GM08714 (cell line): ENCODE data around the gene PRODH2.
"Not testable (repeated sequence)": the region's sequence is repeated elsewhere in the genome, so short reads cannot be mapped to it uniquely, and the experiment has no call there.

Source experiments
- H3K4me3 ChIP-seq: fragments of 200-500 bp; sonication (Bioruptor generic); 2 replicates; pipeline ENCODE4 v1.5.1; 2014; ENCODE audit warnings: mild to moderate bottlenecking, low read length, inconsistent platforms
- ZNF274 ChIP-seq: IDR thresholded peaks from 2 replicates; pipeline ENCODE4 v1.6.1; 2012; ENCODE audit warnings: mild to moderate bottlenecking, low read depth, low read length

The PRODH2 gene

DNA sequence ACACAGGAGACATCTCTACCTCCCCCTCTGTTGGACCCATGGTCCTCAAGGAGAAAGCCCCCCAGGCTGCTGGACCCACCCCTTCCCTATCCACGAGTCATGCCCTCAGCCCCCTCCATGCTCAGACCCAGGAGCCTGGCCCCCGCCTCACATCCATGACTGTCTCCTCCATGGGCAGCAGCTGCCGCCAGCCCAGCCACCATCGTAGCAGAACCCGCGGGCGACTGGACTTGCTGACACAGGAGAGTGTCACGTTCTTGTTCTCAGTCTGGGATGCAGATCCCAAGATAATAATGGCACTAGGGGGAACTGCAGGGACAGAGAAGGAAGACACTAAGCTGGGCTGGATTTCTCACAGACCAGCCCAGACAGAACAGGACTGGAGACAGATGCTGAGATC, 35.8 kb upstream of the PRODH2 start:
- TF ChIP-seq ZNF274: no peak
- H3K4me3 ChIP-seq: no peak overlapping the region

DNA sequence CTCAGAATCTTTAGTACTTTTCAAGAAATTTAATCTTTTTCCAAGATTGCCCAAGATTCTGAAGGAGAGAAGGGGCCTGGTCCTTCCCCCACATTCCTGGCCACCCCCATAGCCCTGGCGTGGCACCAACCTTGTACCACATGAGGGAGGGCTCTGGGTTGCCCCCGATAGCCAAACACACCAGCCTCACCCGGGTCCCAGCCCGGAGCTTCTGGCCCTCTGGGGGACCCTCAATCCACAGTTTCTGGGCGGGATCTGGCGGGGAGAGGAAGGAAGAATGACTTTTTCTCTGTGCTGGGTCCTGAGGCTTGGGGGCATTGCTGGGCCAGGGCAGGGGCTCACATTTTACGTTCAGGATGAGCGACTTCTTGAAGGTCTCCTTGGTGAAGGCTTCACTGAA, 35.3 kb upstream of the PRODH2 start:
- H3K4me3 ChIP-seq: no peak overlapping the region
- TF ChIP-seq ZNF274: no peak

DNA sequence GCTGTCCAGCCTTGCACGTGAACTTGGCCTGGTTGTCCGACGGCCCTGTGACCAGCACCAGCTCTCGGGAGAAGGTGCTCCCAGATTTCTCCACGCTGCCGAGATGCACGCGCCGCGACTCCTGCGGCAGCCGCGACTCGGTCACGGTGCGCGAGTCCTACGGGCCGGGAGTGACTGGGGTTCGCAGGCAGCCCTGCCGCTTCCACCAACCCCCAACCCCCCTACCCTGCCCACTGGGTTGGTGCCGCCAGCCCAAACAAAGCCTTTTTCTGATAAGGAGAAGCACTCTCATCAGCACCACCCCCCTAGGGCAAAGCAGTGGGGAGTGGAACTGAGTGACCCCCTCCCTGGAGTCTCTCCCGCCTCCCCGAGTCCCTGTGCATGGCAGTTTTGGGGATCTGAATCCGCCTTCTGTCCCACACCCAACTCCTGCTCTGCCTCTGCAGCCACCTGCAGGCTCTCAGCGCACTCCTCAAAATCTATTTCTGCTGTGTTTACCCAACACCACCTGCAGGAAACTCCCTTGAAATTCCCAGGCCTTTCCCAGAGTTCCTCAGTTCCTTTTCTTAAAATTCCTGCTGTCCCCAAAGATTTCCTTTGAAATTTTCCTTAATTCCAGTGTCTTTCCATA, 33.5 kb upstream of the PRODH2 start:
- H3K4me3 ChIP-seq: no peak overlapping the region
- TF ChIP-seq ZNF274: no peak

DNA sequence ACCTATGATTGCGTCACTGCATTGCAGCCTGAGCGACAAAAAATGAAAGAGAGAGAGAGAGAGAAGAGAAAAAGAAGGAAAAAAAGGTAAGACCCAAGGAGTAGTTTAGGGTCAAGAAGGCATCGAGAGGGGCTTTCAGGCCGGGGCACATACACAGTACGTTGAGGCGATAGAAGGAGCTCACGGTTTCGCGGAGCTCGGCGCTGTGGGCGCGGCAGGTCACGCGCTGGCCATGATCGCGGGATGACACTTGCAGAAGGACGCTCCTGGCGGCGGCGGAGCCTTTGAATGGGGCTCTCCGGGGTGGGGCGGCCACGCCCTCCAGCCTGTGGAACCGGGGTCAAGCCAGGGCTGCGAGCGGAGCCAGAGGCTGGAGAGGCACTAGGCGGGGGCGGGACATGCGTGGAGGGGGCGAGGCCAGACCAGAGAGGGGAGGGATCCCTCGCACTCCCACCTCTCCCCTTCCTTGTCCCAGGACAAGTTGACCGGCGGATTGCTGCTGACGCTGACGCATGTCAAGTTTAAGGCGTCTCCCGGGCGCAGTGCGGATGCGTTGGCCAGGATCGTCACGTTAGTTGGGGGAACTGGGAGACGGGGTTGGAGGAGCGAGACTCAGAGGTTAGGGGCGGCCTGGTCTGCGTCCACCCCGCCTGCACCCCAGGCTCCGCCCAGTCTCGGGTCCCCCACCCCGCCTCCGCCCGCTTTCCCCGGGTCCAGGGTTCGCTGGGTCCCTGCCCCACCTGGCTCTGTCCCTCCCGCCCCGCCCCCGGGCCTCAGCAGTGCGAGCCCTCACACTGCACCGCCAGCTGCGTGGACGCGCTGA, 32.8 kb upstream of the PRODH2 start:
- no peak overlapping the region for H3K4me3 ChIP-seq
- no peak for TF ChIP-seq ZNF274

DNA sequence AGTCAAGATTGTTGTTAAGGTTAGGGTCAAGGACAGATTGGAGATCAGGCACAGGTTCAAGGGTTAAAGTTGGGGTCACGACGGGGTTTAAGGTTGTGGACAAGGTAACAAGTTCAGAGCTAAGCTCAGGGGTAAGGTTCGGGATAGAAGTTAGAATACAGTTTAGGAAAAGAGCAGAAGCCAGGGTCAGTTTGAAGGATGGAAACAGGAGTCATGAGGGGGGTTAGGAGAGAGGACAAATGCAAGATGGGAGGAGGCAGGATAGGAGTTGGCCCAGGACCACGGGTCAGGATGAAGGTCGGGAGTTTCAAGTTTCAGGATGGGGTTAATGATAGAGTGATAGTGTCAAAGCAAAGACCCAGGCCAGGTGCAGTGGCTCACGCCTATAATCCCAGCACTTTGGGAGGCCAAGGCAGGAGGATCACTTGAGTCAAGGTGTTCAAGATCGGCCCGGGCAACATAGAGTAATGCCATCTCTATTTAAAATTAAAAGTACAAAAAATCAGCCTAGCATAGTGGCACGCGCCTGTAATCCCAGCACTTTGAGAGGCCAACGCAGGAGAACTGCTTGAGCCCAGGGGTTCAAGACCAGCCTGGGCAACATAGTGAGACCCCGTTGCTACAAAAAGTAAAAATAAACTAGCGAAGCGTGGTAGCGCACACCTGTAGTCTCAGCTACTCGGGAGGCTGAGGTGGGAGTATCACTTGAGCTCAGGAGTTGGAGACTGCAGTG, 32.0 kb upstream of the PRODH2 start:
- no peak overlapping the region for H3K4me3 ChIP-seq
- TF ChIP-seq ZNF274: no peak

DNA sequence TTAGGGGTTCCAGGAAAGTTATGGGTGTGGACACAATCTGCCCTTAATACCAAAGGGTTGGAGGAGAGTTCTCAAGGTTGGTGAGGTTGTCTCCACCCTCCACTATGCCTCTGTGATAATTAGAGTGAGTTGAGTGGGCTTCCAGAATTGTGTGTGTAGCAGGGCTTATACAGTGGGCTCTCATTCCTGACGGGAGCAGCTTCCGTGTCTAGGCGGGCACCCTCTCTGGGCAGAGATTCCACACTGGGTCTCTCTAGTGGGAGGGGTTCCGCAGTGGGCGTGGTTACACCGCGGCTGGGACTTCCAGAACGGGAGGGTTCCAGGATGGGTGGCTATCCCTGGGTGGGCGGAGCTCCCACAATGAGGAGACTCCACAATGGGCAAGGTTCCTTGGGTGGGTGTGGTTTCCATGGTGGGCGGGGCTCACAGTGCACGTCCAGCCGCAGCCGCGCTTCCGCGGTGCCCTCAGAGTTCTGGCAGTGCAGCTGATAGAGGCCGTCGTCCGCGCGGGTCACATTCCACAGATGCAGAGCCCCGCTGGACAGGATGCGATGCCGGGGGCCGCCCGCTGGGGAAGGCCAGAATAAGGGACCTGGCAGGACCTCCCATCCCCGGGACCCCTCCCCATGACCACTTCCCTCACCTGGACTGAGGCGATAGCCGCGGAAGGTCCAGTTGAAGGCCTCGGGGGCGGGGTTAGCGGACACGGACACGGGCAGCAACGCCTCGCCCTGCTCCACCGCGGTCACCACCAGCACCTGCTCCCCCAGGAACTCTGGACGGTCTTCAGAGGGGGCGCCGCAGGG, 31.2 kb upstream of the PRODH2 start:
- TF ChIP-seq ZNF274: no peak
- H3K4me3 ChIP-seq: no peak overlapping the region

DNA sequence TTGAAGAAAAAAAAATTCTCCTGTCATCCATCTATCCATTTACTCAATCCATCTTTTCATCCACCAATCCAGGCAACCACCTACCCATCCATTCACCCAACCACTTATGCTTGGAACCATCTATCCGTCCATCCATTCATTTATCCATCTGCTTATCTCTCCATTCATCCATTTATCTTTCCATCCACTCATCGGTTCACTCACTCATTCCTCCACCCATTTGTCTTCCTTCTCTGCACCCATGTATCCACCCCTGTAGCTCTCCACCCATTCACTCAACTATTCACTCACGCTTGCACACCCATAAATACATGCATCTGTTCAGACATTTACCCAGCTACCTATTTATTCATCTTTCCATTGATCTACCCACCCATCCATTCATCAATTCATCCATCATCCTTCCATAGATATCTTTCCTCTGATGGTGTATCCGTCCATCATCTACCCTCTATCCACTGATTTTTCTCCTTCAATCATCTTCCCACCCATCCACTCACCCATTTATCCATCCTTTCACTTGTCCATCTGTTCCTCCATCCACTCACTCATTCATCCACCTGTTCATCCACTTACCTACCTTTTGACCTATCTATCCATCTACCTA, 30.1 kb upstream of the PRODH2 start:
- H3K4me3 ChIP-seq: no peak overlapping the region
- no peak for TF ChIP-seq ZNF274

DNA sequence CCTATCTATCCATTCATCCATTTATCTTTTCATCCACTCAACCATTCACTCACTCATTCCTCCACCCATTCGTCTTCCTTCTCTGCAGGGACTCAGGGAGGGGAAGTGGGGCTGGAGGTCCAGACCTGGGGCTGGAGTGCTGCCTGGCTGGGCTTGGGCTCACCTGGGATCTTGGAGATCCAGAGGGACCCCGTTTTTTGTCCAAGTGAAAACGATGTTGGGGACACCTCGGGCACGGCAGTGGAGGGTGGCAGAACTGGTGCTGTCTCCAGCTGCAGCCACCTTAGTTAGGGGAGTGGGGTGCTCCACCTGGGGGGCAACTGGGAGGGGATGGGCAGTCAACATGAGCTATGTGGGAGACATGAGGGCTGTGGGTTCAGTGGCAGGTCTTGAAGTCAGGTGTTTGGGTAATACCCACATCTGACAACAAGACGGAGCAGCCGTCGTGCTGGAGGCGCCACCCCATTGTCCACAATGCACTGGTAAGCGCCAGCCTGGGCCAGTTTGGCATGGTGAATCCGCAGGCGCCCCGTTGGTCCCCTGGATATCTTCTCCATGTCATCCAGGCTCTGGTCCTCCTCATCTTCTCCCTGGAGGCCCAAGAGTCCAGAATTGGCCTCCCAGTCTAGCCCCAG, 29.4 kb upstream of the PRODH2 start:
- H3K4me3 ChIP-seq: no peak overlapping the region
- TF ChIP-seq ZNF274: no peak

DNA sequence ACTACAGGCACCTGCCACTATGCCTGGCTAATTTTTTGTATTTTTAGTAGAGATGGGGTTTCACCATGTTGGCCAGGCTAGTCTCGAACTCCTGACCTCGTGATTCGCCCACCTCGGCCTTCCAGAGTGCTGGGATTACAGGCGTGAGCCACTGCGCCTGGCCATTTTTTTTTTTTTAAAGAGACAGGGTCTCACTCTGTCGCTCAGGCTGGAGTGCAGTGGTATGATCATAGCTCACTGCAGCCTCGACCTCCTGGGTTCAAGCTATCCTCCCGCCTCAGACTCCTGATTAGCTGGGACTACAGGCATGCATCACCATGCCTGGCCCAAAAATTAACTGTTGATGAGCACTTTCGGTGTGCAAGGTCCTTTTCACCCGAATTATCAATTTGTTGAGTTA, 23.5 kb upstream of the PRODH2 start:
- H3K4me3 ChIP-seq: not testable (repeated sequence)

DNA sequence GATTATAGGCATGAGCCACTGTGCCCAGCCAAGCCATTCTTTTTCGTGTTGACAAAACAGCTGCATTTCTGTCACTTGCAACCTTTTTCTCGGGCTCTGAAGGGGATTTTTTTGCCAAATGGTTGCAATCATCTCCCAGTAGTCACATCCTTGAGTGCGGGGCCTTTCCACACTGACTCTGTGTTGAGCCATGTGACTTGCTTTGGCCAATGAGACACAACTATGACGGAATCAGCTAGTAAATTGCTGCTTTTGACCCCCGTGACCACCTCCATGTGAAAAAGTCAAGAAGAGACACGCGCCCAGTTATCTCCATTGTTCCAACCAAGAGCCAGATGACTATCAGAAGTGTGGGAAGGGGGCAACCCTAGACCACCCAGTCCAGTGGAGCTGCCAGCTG, 21.3 kb upstream of the PRODH2 start:
- H3K4me3 ChIP-seq: no peak overlapping the region
- TF ChIP-seq ZNF274: no peak

DNA sequence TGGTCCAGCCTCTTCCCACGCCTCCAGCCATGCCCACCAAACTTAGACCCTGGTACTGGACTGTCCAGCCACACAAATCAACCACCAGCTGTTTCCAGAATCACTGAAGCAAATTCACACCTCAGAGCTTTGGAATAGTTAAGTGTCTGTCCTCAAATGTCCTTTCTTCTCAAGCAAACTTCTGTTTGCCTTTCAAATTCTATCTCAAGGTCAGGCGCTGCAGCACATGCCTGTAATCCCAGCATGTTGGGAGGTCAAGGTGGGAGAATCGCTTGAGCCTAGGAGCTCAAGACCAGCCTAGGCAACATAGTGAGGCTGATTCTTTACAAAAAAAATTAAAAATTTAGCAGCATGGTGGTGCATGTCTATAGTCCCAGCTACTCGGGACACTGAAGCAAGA, 19.4 kb upstream of the PRODH2 start:
- no peak for TF ChIP-seq ZNF274
- no peak overlapping the region for H3K4me3 ChIP-seq

DNA sequence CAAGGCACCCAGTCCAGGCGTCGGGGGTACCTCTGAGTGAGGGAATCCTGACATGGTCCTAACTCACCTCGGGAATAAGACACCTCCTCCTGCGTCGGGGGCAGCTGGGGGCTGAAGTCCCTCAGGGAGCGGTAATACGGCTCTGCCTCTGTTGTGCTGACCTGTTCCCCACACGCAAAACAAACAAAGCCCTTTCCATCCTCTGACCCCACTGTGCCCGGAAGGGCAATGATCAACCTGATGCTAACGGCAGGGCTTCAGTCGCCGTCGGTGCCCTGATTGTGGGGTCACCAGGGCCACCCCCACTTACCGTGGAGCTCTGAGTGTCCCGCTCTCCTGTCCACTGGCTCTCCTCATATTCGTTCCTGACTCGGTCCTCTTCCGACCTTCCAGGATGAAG, 18.3 kb upstream of the PRODH2 start:
- no peak for TF ChIP-seq ZNF274
- H3K4me3 ChIP-seq: no peak overlapping the region

DNA sequence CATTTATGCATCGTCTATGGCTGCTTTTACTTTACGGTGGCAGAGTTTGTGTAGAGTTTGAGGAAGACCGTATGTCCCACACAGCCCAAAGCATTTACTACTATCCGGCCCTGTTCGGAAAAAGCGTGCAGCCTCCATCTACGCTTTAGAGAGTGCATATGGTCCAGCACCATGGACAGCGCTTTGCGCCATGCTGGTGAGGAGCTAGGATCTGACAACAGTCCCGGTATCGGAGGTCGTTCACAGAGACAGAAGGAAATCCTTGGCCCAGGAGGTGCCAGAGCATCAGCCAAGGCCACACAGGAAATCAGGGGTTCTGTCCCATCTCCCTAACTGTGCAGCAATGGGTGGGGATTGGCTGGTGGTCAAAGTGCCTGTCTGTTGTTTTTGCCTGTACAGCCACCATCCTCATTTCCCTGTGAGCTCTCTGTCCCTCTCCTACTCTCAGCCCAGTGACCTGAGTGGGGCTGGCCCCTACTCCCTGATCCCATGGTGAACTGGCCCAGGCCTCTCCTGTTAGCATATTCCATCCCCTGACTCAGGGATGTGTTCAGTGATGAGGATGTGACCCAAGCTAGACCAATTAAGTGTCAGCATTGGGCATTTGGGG, 16.2 kb upstream of the PRODH2 start:
- no peak for TF ChIP-seq ZNF274
- H3K4me3 ChIP-seq: no peak overlapping the region
